Transverse colon (tissue), 4 donors: ENCODE results near the gene GTF3C1. TPM values are rescaled to one million over a fixed set of nuclear protein-coding genes. Genes with fewer than 3 reads are reported as not detected.
"Not testable (repeated sequence)": the region's sequence is repeated elsewhere in the genome, so short reads cannot be mapped to it uniquely, and the experiment has no call there.

Experiments used
- DNase-seq: peaks from one replicate; pipeline ENCODE4 v3.0.0-alpha.2; 2019
- H3K27ac ChIP-seq, 4 donors: fragments of 200-600 bp; sonication (generic); 2 replicates each; pipeline ENCODE4 v1.5.1; 2016 to 2018; ENCODE audit warnings: inconsistent platforms in 4 of 4
- H3K27me3 ChIP-seq: fragments of 200-600 bp; sonication (generic); 2 replicates; pipeline ENCODE4 v1.5.1; 2017; ENCODE audit warnings: inconsistent platforms
- H3K36me3 ChIP-seq, 4 donors: fragments of 200-600 bp; sonication (generic); 2 replicates each; pipeline ENCODE4 v1.5.1; 2017 to 2019; ENCODE audit warnings: inconsistent platforms in 4 of 4
- H3K4me1 ChIP-seq, 4 donors: fragments of 200-600 bp; sonication (generic); 2 replicates each; pipeline ENCODE4 v1.5.1; 2017 to 2020; ENCODE audit warnings: inconsistent platforms in 4 of 4
- H3K4me3 ChIP-seq, 4 donors: fragments of 200-600 bp; sonication (generic); 1 replicate in 1 of 4; 2 replicates in 3 of 4; pipeline versions ENCODE4 v1.5.1 to v1.6.1; 2017 to 2019; ENCODE audit warnings: inconsistent platforms in 4 of 4
- H3K9me3 ChIP-seq, 2 donors: fragments of 200-600 bp; sonication (generic); 2 replicates each; pipeline ENCODE4 v1.5.1; 2017 to 2019; ENCODE audit warnings: inconsistent platforms in 2 of 2
- EP300 ChIP-seq: sonication (generic); formaldehyde crosslinking; IDR thresholded peaks from one replicate; pipeline ENCODE4 v1.6.1; 2017; ENCODE audit warnings: antibody characterized with exemption, low read depth
- POLR2A ChIP-seq: fragments of 450-650 bp; IDR thresholded peaks from one replicate; pipeline ENCODE4 v1.6.1; 2016; ENCODE audit warnings: antibody characterized with exemption, mild to moderate bottlenecking, moderate library complexity
- POLR2AphosphoS5 ChIP-seq, 3 donors: sonication (generic); formaldehyde crosslinking; IDR thresholded peaks; one replicate each; pipeline ENCODE4 v1.6.1; 2016; ENCODE audit warnings: antibody characterized with exemption in 3 of 3
- WGBS, 2 donors: methylation state at CpG; one replicate each; pipeline ENCODE4 v1.1.5; 2018; ENCODE audit warnings: low coverage in 1 of 2; 5-methylcytosine and 5-hydroxymethylcytosine counted together
- in situ Hi-C, 4 donors: fragments of 200-750 bp; cut with MboI; loops; one replicate each; pipeline versions ENCODE4 v1.15.0 to v1.15.1; 2017; ENCODE audit warnings: low sequenced_read_pairs in 3 of 4, low pct_ligation_motif_present in 1 of 4, low pct_unique_long_range_greater_than_20kb in 1 of 4
- intact Hi-C: fragments of 100-400 bp; cut with DNase I; formaldehyde crosslinking; loops from one replicate; pipeline ENCODE4 v1.15.1; 2023; ENCODE audit warnings: low total_unique reads
- total RNA-seq, 4 donors: library from RNA; depleted of rRNA; stranded (reverse); fragments of >200 nt; gene quantifications; one replicate each; pipeline ENCODE4 v1.1.0, GENCODE V29; 2016
- TF ChIP-seq, protein P1 (sequence below), 5 experiments: fragments of 200-600 bp in 3 of 5; fragments of 450-650 bp in 2 of 5; sonication (generic) in 3 of 5; IDR thresholded peaks; 1 replicate in 2 of 5; 2 replicates in 3 of 5; pipeline ENCODE4 v1.5.1; 2016 to 2017; ENCODE audit warnings: antibody characterized with exemption in 5 of 5, inconsistent platforms in 3 of 5, mild to moderate bottlenecking in 2 of 5, moderate library complexity in 1 of 5

The GTF3C1 gene
- total RNA-seq, 4 donors from 2014 or later, result 49.6 to 129 (median 60.1) TPM

DNA sequence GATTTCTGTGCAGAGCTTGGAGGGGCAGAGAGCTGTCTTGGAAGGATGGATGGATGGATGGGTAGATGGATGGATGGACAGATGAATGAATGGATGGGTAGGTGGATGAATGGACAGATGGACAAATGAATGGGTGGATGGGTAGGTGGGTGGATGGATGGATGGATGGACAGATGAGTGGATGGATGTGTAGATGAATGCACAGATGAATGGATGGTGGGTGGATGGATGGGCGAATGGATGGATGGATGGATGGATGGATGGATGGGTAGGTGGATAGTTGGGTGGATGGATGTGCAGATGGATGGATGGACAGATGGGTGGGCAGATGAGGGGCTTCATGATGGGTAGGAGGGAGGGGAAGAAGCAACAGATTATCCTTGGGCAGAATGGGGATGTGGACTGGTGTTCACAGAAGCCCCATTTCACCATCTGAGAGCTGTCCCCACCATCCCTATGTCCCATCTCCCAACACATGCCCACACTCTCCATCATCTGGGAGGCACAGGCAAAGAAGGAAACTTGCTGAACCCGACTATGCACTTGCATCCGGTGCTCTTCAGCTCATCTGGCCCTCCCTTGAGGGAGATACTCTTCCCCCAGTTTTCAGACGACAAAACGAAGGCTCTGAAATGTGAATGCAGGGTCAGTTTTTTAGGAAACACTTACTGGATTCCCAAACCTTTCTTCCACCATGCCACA is 90.6 kb downstream of the GTF3C1 start:
- TF ChIP-seq EP300 (no peak), POLR2A (no peak), POLR2AphosphoS5 (IDR thresholded peaks at IDR 0.05) (no peak)
- TF ChIP-seq, protein P1, sequence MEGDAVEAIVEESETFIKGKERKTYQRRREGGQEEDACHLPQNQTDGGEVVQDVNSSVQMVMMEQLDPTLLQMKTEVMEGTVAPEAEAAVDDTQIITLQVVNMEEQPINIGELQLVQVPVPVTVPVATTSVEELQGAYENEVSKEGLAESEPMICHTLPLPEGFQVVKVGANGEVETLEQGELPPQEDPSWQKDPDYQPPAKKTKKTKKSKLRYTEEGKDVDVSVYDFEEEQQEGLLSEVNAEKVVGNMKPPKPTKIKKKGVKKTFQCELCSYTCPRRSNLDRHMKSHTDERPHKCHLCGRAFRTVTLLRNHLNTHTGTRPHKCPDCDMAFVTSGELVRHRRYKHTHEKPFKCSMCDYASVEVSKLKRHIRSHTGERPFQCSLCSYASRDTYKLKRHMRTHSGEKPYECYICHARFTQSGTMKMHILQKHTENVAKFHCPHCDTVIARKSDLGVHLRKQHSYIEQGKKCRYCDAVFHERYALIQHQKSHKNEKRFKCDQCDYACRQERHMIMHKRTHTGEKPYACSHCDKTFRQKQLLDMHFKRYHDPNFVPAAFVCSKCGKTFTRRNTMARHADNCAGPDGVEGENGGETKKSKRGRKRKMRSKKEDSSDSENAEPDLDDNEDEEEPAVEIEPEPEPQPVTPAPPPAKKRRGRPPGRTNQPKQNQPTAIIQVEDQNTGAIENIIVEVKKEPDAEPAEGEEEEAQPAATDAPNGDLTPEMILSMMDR (IDR thresholded peaks at IDR 0.05), result no peak
- in situ Hi-C loops, result loop anchor here in 3 of 4 donors (10.0 kb wide), 2 partner anchors 284 to 294 kb away; no protein-coding TSS in a partner anchor

DNA sequence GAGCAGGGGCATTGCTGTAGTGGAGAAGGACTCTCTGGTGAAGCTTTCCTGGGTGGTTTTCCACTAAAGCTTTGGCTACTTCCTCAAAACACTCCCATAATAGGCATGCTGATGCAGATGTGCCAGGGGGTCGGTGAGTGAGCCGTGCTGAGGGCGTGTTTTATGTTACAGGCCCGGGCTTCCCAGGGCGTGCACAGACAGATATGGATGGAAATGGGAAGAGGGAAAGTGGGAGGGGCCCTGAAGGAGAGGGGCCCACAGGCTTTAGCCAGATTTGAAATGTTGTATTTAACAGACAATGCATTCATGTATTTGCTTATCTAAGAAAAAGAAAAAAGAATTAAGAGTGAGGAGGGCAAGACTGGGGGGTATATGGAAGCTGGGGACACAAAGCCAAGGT is 91.5 kb downstream of the GTF3C1 start:
- Histone ChIP-seq H3K4me3 (no peak overlapping the region), H3K9me3 (no peaks in the 10 kb centered on the region), H3K27ac (no peak overlapping the region), H3K4me1 (no peaks in the 10 kb centered on the region), H3K36me3 (peaks cover 0 to 19% (median 9%) of the 10 kb centered on the region in 4 donors), H3K27me3 (no peaks in the 10 kb centered on the region)
- intact Hi-C loops, result loop anchor here (5.0 kb wide), 1 partner anchor 281 kb away; no protein-coding TSS in a partner anchor
- no peak for TF ChIP-seq POLR2A
- no peak for TF ChIP-seq EP300
- TF ChIP-seq POLR2AphosphoS5 (IDR thresholded peaks at IDR 0.05), result no peak
- TF ChIP-seq, protein P1 (IDR thresholded peaks at IDR 0.05), result no peak
- DNase-seq, result no peak
- in situ Hi-C loops, result loop anchor here in 3 of 4 donors (10.0 kb wide), 2 partner anchors 283 to 293 kb away; no protein-coding TSS in a partner anchor
- 58 to 64% methylated on average over 5 of the region's 5 CpGs for WGBS, 2 donors

More for the DNA sequence above, 90.6 kb downstream of the GTF3C1 start:
- WGBS, 2 donors, result 86 to 92% methylated on average over 2 to 5 of the region's 5 CpGs
- Histone ChIP-seq H3K36me3 (peaks cover 0 to 27% (median 13%) of the 10 kb centered on the region in 4 donors), H3K27ac (no peak overlapping the region), H3K4me3 (no peak overlapping the region), H3K9me3 (no peaks in the 10 kb centered on the region), H3K27me3 (no peaks in the 10 kb centered on the region), H3K4me1 (no peaks in the 10 kb centered on the region)
- intact Hi-C loops, result loop anchor here (5.0 kb wide), 1 partner anchor 282 kb away; no protein-coding TSS in a partner anchor
- DNase-seq, result no peak

DNA sequence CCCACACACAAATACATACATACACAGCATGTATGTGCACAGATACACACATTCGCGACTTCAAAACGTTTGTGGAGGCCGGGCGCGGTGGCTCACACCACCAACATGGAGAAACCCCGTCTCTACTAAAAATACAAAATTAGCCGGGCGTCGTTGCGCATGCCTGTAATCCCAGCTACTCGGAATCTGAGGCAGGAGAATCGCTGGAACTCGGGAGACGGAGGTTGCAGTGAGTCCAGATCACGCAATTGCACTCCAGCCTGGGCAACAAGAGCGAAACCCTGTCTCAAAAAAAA is 92.2 kb downstream of the GTF3C1 start:
- in situ Hi-C loops, result loop anchor here in 3 of 4 donors (10.0 kb wide), 2 partner anchors 283 to 293 kb away; no protein-coding TSS in a partner anchor
- not testable (repeated sequence) for H3K4me1 ChIP-seq, H3K9me3 ChIP-seq, H3K27ac ChIP-seq, DNase-seq, H3K4me3 ChIP-seq, H3K27me3 ChIP-seq
- peaks cover 0 to 12% (median 6%) of the 10 kb centered on the region in 4 donors for H3K36me3 ChIP-seq
- intact Hi-C loops, result loop anchor here (5.0 kb wide), 1 partner anchor 280 kb away; no protein-coding TSS in a partner anchor
- WGBS, 2 donors, result 92 to 100% methylated on average over 3 to 17 of the region's 17 CpGs

DNA sequence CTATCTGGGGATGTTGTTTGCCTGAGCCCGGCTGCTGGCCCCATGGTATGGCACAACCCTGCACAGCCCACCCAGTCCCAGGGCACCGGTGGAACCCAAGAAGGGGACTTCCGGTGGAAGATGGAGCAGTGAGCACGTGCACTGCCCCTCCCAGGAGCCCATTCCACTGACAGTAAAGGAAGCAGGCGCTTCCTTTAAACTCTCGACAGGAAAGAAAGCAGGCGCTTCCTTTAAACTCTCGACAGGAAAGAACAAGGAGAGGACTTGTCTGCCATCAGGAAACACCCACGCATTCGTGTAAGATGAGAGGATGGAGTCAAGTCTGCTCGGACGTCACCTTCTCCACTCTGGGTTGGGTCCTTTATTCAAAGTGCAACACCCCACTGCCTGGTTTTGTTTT is 94.0 kb downstream of the GTF3C1 start:
- WGBS, 2 donors, result 58 to 63% methylated on average over 4 to 12 of the region's 12 CpGs
- H3K36me3 ChIP-seq, result peaks cover 0 to 2% (median 0%) of the 10 kb centered on the region in 4 donors
- no peak overlapping the region for H3K27ac ChIP-seq
- intact Hi-C loops (loop anchor here (5.0 kb wide), 1 partner anchor 278 kb away; no protein-coding TSS in a partner anchor), in situ Hi-C loops (loop anchor here in 3 of 4 donors (10.0 kb wide), 2 partner anchors 281 to 291 kb away; no protein-coding TSS in a partner anchor)
- DNase-seq, result no peak
- H3K4me3 ChIP-seq, result no peak overlapping the region
- H3K4me1 ChIP-seq, result no peaks in the 10 kb centered on the region
- TF ChIP-seq POLR2A (no peak), EP300 (no peak), POLR2AphosphoS5 (IDR thresholded peaks at IDR 0.05) (no peak)
- TF ChIP-seq, protein P1 (IDR thresholded peaks at IDR 0.05), result no peak
- peaks cover 3% of the 10 kb centered on the region for H3K27me3 ChIP-seq
- no peaks in the 10 kb centered on the region for H3K9me3 ChIP-seq
